Upper lobe of left lung (tissue), 4 donors: ENCODE results near the gene COA8.

ENCODE experiments used
- CTCF ChIP-seq, 6 experiments: fragments of 450-650 bp in 4 of 6; fragments of 200-600 bp in 2 of 6; sonication (generic) in 2 of 6; IDR thresholded peaks; one replicate each; pipeline ENCODE4 v1.5.1; 2016 to 2019; ENCODE audit warnings: antibody characterized with exemption in 6 of 6
- EP300 ChIP-seq, 4 donors: sonication (generic); formaldehyde crosslinking; IDR thresholded peaks; one replicate each; pipeline ENCODE4 v1.5.1; 2017; ENCODE audit warnings: antibody characterized with exemption in 4 of 4, control low read depth in 2 of 4
- POLR2A ChIP-seq, 4 donors: fragments of 450-650 bp; IDR thresholded peaks; one replicate each; pipeline ENCODE4 v1.5.1; 2016 to 2017; ENCODE audit warnings: antibody characterized with exemption in 4 of 4, mild to moderate bottlenecking in 2 of 4
- POLR2AphosphoS5 ChIP-seq, 2 donors: sonication (generic); formaldehyde crosslinking; IDR thresholded peaks; one replicate each; pipeline ENCODE4 v1.5.1; 2017; ENCODE audit warnings: antibody characterized with exemption in 2 of 2

GRCh38 chr14:103550451-103551337 lies 12.1 kb upstream of the COA8 start:
- TF ChIP-seq CTCF (IDR thresholded peaks at IDR 0.05): no peak
- no peak for TF ChIP-seq POLR2A (IDR thresholded peaks at IDR 0.05)
- TF ChIP-seq POLR2AphosphoS5 (IDR thresholded peaks at IDR 0.05): no peak
- no peak for TF ChIP-seq EP300 (IDR thresholded peaks at IDR 0.05)
